Posterior vena cava (tissue), 2 donors: ENCODE results near the gene PAXX. TPM values are rescaled to one million over a fixed set of nuclear protein-coding genes. Genes with fewer than 3 reads are reported as not detected.
A peak's percentile ranks its signal among the peaks of the same experiment; 100 is the strongest.

Source experiments
- DNase-seq: peaks from one replicate; pipeline ENCODE4 v3.0.0-alpha.2; 2020; ENCODE audit warnings: low spot score
- intact Hi-C, 2 donors: fragments of 100-400 bp; cut with DNase I; formaldehyde crosslinking; loops; one replicate each; pipeline versions ENCODE4 v1.14.1 to v1.14.2; 2022 to 2023
- long read RNA-seq, 2 donors: library from polyadenylated mRNA; unstranded; transcript quantifications; one replicate each; pipeline ENCODE4 v2.0.0, GENCODE V29; 2020 to 2021
- total RNA-seq, 2 donors: library from RNA; stranded (reverse); fragmentation: NEBNext Ultra II Directional; extraction: Animal tissue kit (Norgen Biotek cat#: 25700); gene quantifications; one replicate each; pipeline ENCODE4 v1.2.1, GENCODE V29; 2021
- donor health status: DM: yes; HTN: yes; CAD: no.
- donor health status: DM: yes; HTN: yes; CAD: no.

PAXX gene, protein sequence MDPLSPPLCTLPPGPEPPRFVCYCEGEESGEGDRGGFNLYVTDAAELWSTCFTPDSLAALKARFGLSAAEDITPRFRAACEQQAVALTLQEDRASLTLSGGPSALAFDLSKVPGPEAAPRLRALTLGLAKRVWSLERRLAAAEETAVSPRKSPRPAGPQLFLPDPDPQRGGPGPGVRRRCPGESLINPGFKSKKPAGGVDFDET
- 10 to 100 TPM; 23.1 to 25.4 TPM for total RNA-seq
- long read RNA-seq, donor 1, partial matches to known transcripts, result 3 of 12 reads
- long read RNA-seq, donor 1, other reads (novel, unspliced or antisense), result 3 of 12 reads
- long read RNA-seq, donor 2, transcript PAXX-201 (7 exons, 812 nt), result minor isoform, 8 of 43 reads
- long read RNA-seq, donor 2, transcript PAXX-208 (5 exons, 1,077 nt), result major isoform, 11 of 43 reads
- long read RNA-seq, donor 2, partial matches to known transcripts, result 7 of 43 reads
- long read RNA-seq, donor 2, other reads (novel, unspliced or antisense), result 17 of 43 reads

DNA sequence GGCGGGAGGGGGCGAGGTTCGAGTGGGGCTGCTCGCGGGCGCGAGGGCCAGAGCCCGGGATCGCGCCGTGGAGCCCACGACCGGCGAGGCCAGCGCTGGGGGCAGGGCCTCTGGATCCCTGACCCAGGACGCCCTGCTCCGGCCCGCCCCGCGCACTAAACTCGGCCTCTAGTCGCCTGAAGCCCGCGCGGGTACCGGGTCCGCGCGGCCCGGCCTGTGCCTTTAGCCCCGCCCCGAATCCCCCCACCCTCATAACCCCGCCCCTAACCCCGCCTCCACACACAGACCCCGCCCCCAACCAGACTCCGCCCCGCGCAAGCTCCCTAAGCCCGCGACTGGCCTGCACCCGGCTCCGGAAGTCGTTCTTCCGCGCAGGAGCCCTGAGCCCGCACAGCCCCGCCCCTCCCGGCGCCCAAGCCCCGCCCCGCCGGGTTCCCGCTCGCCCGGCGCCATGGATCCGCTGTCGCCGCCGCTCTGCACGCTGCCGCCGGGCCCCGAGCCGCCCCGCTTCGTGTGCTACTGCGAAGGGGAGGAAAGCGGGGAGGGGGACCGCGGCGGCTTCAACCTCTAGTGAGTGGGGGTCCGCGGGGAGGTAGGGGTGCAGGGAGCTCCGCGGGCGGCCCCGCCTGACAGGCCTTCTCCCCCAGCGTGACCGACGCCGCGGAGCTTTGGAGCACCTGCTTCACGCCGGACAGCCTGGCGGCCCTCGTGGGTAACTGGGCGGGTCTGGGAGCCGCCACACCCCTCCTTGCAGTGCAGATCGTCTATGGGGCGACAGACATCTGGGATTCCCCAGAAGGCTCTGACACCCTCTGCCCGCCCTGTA is at the start of gene PAXX:
Gene PAXX (plus strand): TSS at position 430 of the 826 bp plus-strand sequence. CDS start 22 bp downstream, at position 452.
- DNase-seq, result peak; percentile 98
- intact Hi-C loops, result no loop called here

DNA sequence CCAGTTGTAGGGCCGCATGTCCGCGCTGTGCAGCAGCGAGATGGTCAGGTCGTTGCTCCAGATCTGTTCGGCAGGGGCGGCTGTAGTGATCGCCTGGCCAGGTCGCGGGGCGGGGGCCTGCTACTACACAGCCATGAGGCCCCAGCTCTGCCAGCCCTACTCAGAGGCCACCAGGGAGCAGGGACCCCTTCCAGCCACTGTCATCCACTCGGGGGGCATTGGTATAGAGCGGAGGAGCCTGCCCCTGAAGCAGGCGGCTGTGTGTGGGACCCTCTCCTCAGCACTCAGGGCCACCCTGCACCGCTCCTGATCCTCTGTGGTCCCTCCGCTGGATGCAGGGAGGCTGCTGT is 49.4 kb upstream of the PAXX start:
- no peak for DNase-seq
- intact Hi-C loops, result loop anchor here in 1 of 2 donors (5.0 kb wide), 3 partner anchors 56 to 151 kb away; partner anchors contain the start of genes AJM1, TMEM141 and TRAF2

DNA sequence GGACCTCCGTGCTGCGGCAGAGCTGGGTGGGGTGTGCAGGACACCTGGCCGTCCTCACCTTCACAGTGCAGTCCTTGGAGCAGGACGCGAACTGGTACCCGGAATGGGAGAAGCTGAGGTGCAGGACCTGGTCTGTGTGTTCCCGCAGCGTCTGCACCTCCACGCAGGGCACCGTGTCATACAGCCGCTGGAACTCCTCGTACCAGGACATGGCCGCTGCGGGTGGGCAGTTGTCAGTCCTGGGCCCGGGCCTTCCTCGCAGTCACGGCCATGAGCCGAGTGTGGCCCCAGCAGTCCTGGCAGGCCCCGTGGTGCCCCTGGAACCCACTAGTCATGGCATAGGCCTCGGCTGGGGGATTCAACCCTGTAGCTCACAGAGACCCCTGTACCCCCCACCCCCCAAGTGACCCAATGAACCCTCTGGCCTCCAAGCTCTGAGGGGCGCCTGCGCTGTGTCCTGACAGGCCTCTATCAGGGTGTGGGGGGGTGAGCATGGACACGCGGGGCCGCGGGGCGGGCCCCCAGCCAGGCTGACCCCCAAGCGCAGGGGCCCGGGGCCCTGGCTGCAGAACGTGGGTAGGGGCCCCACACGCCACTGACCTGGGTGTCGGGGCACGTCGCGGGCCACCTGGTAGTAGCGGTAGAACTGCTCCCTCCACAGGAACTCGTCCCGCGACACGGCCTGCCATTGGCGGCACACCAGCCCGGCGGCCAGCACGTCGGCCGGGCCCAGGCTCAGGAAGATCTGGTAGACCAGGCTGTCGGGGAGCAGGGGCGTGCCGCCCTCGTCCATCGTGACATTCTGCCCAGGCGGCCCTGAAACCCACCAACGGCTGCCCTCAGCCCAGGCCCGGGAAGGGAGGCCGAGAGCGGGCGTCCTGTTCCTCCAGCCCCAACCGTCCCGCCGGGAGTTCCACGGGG is 48.7 kb upstream of the PAXX start:
- no peak for DNase-seq
- intact Hi-C loops, result loop anchor here in 1 of 2 donors (5.0 kb wide), 3 partner anchors 56 to 151 kb away; partner anchors contain the start of genes AJM1, TMEM141 and TRAF2

DNA sequence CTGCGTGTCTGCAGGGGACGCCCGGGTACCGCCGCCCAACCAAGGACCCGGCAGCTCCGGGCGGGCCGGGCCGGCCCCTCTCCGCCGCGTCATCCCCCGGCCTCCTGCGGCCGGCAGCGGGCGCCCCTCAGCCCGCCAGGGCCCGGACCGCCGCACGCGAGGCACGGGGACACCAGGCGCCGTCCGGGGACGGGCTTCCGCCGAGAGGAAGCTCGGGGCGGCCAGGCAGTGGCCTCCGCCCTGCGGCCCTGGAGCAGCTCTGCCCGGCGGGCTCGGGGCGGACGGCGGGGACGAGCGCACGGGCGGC is 48.1 kb upstream of the PAXX start:
- no peak for DNase-seq
- intact Hi-C loops, result loop anchor here in 1 of 2 donors (5.0 kb wide), 3 partner anchors 57 to 152 kb away; partner anchors contain the start of genes AJM1, TMEM141 and TRAF2

DNA sequence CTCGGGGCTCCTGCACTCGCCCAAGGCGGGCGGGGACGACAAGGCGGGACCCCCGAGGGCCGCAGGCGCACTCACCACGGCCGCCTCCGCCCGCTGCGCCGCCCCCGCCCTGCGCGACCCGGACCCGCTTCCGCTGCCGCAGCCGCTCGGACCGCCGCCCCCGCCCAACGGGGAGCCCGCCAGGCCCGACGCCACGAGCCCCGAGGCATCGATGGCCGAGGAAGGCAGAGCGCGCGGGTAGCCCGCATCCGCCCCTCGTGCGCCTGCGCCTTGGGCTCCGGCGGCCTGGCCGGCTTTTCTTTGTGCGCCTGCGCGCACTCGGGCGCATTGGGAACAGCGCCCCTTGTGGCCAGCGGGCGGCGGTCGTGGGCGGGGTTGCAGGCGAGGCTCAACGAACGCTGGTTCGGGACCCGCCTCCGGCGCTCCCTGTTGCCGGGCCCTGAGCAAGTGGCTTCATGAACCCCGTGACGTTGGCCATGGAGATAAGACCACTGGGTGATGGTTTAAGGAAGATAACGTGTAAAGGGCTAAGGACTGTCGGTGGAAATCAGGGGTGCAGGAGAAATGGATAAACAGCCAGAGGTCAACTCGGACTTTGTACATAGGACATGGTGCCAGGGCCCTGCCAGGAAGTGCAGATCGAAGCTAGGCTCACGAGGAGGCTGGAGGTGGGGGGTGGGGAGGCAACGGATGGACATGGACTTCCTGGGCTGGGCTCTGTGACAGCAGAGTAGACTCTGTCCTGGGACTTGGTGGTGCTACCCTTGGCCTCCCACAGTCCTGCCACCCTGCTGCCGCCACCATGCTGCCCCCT is 47.5 kb upstream of the PAXX start, which contains the start of the genes C8G and FBXW5:
Gene C8G (plus strand): TSS at position 725 of the 814 bp plus-strand sequence. CDS start 78 bp downstream, at position 803.
Gene FBXW5 (minus strand): TSS at position 220 of the 814 bp plus-strand sequence. CDS start 655 bp downstream, outside the sequence.
- intact Hi-C loops, result loop anchor here in 1 of 2 donors (5.0 kb wide), 3 partner anchors 57 to 152 kb away; partner anchors contain the start of genes AJM1, TMEM141 and TRAF2
- peak; percentile 98 for DNase-seq

DNA sequence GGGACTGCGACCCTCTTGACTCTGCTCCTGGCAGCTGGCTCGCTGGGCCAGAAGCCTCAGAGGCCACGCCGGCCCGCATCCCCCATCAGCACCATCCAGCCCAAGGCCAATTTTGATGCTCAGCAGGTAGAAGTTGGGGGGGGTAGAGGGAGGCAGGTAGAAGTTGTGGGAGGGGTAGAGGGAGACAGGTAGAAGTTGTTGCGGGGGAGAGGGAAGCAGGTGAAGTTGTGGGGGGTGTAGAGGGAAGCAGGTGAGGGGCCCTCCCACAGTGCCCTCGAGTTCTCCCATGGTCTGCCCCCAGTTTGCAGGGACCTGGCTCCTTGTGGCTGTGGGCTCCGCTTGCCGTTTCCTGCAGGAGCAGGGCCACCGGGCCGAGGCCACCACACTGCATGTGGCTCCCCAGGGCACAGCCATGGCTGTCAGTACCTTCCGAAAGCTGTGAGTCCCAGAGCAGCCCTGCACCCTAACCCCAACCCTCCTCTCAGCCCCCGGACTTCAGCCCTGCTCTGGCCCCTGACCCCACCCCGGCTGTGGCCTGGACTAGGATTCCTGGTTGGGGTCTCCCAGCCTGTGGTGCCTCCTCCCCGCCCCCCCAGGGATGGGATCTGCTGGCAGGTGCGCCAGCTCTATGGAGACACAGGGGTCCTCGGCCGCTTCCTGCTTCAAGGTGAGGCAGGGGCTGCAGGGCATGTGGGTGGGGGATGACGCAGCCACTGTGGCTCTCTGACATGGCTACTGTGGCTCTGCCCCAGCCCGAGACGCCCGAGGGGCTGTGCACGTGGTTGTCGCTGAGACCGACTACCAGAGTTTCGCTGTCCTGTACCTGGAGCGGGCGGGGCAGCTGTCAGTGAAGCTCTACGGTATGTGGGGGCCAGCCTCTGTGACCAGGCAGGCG is 46.6 kb upstream of the PAXX start:
- DNase-seq, result no peak
- intact Hi-C loops, result no loop called here

- intact Hi-C loops, result no loop called here
- no peak for DNase-seq
Measured at GRCh38 chr9:136946228-136947027, 45.8 kb upstream of the PAXX start.

GRCh38 chr9:136947028-136947891 is 45.0 kb upstream of the PAXX start:
- no peak for DNase-seq
- intact Hi-C loops, result no loop called here

- DNase-seq, result no peak
Measured at GRCh38 chr9:136947955-136948510, 44.2 kb upstream of the PAXX start.

DNA sequence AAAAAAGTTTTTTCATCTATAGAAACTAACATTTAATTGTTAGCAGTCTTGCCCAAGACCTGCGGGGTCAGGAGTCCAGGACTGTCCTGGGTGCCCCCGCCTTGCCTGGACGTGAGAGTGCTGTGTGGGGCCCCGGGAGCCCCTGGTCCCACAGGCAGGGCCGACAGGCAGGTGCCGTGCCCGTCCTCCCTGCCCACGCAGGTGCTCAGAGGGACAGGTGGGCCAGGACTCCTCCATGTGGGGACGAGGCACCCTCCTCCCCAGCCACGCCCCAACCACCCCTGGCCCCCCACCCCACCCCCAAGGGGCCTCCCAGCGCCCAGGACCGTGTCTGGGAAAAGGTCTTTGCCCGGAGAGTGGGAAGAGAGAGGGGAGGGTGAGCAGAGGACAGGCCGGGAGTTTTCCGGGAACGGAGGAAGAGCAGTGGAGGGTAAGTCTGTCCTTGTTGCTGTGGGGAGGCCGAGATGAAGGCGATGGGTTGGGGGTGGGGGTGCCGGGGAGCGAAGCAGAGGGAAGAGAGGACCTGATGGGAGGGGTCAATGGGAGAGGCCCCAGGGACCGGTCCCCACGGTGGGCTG is 42.9 kb upstream of the PAXX start:
- intact Hi-C loops, result no loop called here
- no peak for DNase-seq

More at GRCh38 chr9:136947955-136948510, 44.2 kb upstream of the PAXX start:
- intact Hi-C loops, result no loop called here

- DNase-seq, result peak; percentile 97
- intact Hi-C loops, result no loop called here
Measured at GRCh38 chr9:136949817-136950655, 42.2 kb upstream of the PAXX start.

GRCh38 chr9:136950656-136951276 is 41.5 kb upstream of the PAXX start:
- no peak for DNase-seq
- intact Hi-C loops, result no loop called here
